Neural cell (in vitro differentiated cells): ENCODE data around the gene MAP3K13. TPM values are rescaled to one million over a fixed set of nuclear protein-coding genes. Genes with fewer than 3 reads are reported as not detected.
"Not testable (repeated sequence)": the region's sequence is repeated elsewhere in the genome, so short reads cannot be mapped to it uniquely, and the experiment has no call there.

Experiments used
- H2AFZ ChIP-seq: fragments of 200-600, 300-800 bp; sonication (generic), shearing (Covaris generic); 2 replicates; pipeline ENCODE4 v1.6.0; 2014; ENCODE audit warnings: low read depth, mild to moderate bottlenecking, antibody characterized with exemption, low read length, moderate library complexity
- H3F3A ChIP-seq: fragments of 200-600 bp; shearing (Covaris generic); 2 replicates; pipeline ENCODE4 v1.6.1; 2016; ENCODE audit warnings: mild to moderate bottlenecking, moderate library complexity, mixed read lengths, antibody characterized with exemption, low read length; ENCODE audit not compliant: insufficient read depth, poor library complexity, severe bottlenecking
- H3K27ac ChIP-seq: fragments of 200-600, 300-800 bp; sonication (generic), shearing (Covaris generic); 2 replicates; pipeline ENCODE4 v1.5.1; 2014; ENCODE audit warnings: mild to moderate bottlenecking, low read length, moderate library complexity
- H3K27me3 ChIP-seq: fragments of 300-800, 200-600 bp; sonication (generic), shearing (Covaris generic); 2 replicates; pipeline ENCODE4 v1.6.0; 2014; ENCODE audit warnings: mild to moderate bottlenecking, low read depth, low read length, moderate library complexity; ENCODE audit not compliant: insufficient read depth
- H3K36me3 ChIP-seq: fragments of 300-800, 200-600 bp; sonication (generic), shearing (Covaris generic); 2 replicates; pipeline ENCODE4 v1.5.1; 2014; ENCODE audit warnings: mild to moderate bottlenecking, antibody characterized with exemption, low read length, moderate library complexity; ENCODE audit not compliant: insufficient read depth
- H3K4me2 ChIP-seq: fragments of 300-800, 200-600 bp; sonication (generic), shearing (Covaris generic); 2 replicates; pipeline ENCODE4 v1.6.0; 2014; ENCODE audit warnings: mild to moderate bottlenecking, low read length
- H3K4me3 ChIP-seq: fragments of 300-800, 200-600 bp; sonication (generic), shearing (Covaris generic); 2 replicates; pipeline ENCODE4 v1.5.1; 2014; ENCODE audit warnings: mild to moderate bottlenecking, low read length, moderate library complexity
- H3K79me2 ChIP-seq: fragments of 200-600 bp; shearing (Covaris generic); replicated peaks from 2 replicates; pipeline ENCODE4 v1.6.0; 2014; ENCODE audit warnings: mild to moderate bottlenecking, low read length, moderate library complexity; ENCODE audit not compliant: insufficient read depth
- H3K9ac ChIP-seq: fragments of 300-800, 200-600 bp; sonication (generic), shearing (Covaris generic); 2 replicates; pipeline ENCODE4 v1.6.1; 2016; ENCODE audit warnings: mild to moderate bottlenecking, low read length, mixed read lengths
- H3K9me2 ChIP-seq: fragments of 200-600 bp; shearing (Covaris generic); 2 replicates; pipeline ENCODE4 v1.6.1; 2016; ENCODE audit warnings: mild to moderate bottlenecking, low read length, mixed read lengths; ENCODE audit not compliant: insufficient read depth
- H3K9me3 ChIP-seq: fragments of 200-600, 300-800 bp; sonication (generic), shearing (Covaris generic); 2 replicates; pipeline ENCODE4 v1.6.1; 2016; ENCODE audit warnings: mild to moderate bottlenecking, mixed run types, low read length, moderate library complexity, mixed read lengths
- H4K20me1 ChIP-seq: fragments of 200-600 bp; shearing (Covaris generic); 2 replicates; pipeline ENCODE4 v1.6.1; 2016; ENCODE audit warnings: mild to moderate bottlenecking, mixed run types; ENCODE audit not compliant: insufficient read depth
- CTCF ChIP-seq: fragments of 450-650 bp; IDR thresholded peaks from 2 replicates; pipeline ENCODE4 v1.5.1; 2014; ENCODE audit warnings: antibody characterized with exemption, mild to moderate bottlenecking, moderate library complexity; ENCODE audit not compliant: poor library complexity, severe bottlenecking
- EP300 ChIP-seq: fragments of 450-650 bp; conservative IDR thresholded peaks from 2 replicates; pipeline ENCODE4 v1.6.1; 2014; ENCODE audit warnings: antibody characterized with exemption, mild to moderate bottlenecking, moderate library complexity; ENCODE audit not compliant: poor library complexity, severe bottlenecking
- EZH2 ChIP-seq: fragments of 200-600, 300-800 bp; shearing (Covaris generic), sonication (generic); IDR thresholded peaks from 2 replicates; pipeline ENCODE4 v1.6.1; 2014; ENCODE audit warnings: antibody characterized with exemption, low read length, borderline replicate concordance, mild to moderate bottlenecking; ENCODE audit not compliant: insufficient read depth, poor library complexity, severe bottlenecking
- MXI1 ChIP-seq: fragments of 450-650 bp; conservative IDR thresholded peaks from 2 replicates; pipeline ENCODE4 v1.6.1; 2014; ENCODE audit warnings: antibody characterized with exemption, mild to moderate bottlenecking; ENCODE audit not compliant: poor library complexity, severe bottlenecking
- POLR2AphosphoS5 ChIP-seq: IDR thresholded peaks from 2 replicates; pipeline ENCODE4 v1.6.1; 2012
- RAD21 ChIP-seq: fragments of 450-650 bp; conservative IDR thresholded peaks from 2 replicates; pipeline ENCODE4 v1.6.1; 2014; ENCODE audit warnings: antibody characterized with exemption, mild to moderate bottlenecking, moderate library complexity
- REST ChIP-seq: IDR thresholded peaks from 2 replicates; pipeline ENCODE4 v1.6.1; 2012; ENCODE audit warnings: borderline replicate concordance
- SMC3 ChIP-seq: fragments of 450-650 bp; conservative IDR thresholded peaks from 2 replicates; pipeline ENCODE4 v1.6.1; 2014; ENCODE audit warnings: antibody characterized with exemption, mild to moderate bottlenecking, moderate library complexity; ENCODE audit not compliant: poor library complexity
- TAF1 ChIP-seq: IDR thresholded peaks from 2 replicates; pipeline ENCODE4 v1.6.1; 2012; ENCODE audit warnings: low read depth
- polyA plus RNA-seq: library from polyadenylated mRNA; depleted of rRNA; stranded (reverse); fragments of >200 nt; gene quantifications from 2 replicates; pipeline ENCODE4 v1.2.3, GENCODE V29; 2014

The MAP3K13 gene
- polyA plus RNA-seq, 1 donor from 2014 or later: 33.8 TPM

- not testable (repeated sequence) for H2AFZ ChIP-seq, H3F3A ChIP-seq, H3K9ac ChIP-seq, H4K20me1 ChIP-seq, H3K36me3 ChIP-seq, H3K9me2 ChIP-seq, H3K27me3 ChIP-seq, H3K9me3 ChIP-seq, H3K4me2 ChIP-seq, H3K27ac ChIP-seq, H3K4me3 ChIP-seq
- peaks cover 34% of the 10 kb centered on the region for H3K79me2 ChIP-seq
These were observed 7.4 kb downstream of the MAP3K13 start for GRCh38 chr3:185370349-185370748.

- TF ChIP-seq TAF1: no peak
- TF ChIP-seq POLR2AphosphoS5: no peak
- TF ChIP-seq SMC3: no peak
- no peak for TF ChIP-seq REST
- TF ChIP-seq MXI1: no peak
- TF ChIP-seq RAD21: no peak
- no peak for TF ChIP-seq EZH2
- no peak for TF ChIP-seq CTCF
- no peak for TF ChIP-seq EP300
- H3K27ac ChIP-seq: no peak overlapping the region
- no peak overlapping the region for H3K4me3 ChIP-seq
These were observed 8.6 kb downstream of the MAP3K13 start for GRCh38 chr3:185371306-185372074.

More at GRCh38 chr3:185371306-185372074, 8.6 kb downstream of the MAP3K13 start:
- Histone ChIP-seq H3K9me3 (no peaks in the 10 kb centered on the region), H2AFZ (no peak overlapping the region), H3F3A (no peaks in the 10 kb centered on the region), H3K9me2 (no peaks in the 10 kb centered on the region), H4K20me1 (no peaks in the 10 kb centered on the region), H3K27me3 (no peaks in the 10 kb centered on the region), H3K36me3 (no peaks in the 10 kb centered on the region), H3K4me2 (no peak overlapping the region), H3K9ac (no peak overlapping the region), H3K79me2 (peaks cover 25% of the 10 kb centered on the region)
